ENCODE data around the gene WIPI1. TPM values are rescaled to one million over a fixed set of nuclear protein-coding genes. Genes with fewer than 3 reads are reported as not detected.
A peak's percentile ranks its signal among the peaks of the same experiment; 100 is the strongest.

WIPI1 gene
- total RNA-seq, 1 donor, result 190 TPM

GRCh38 chr17:68422821-68423220 is 34.5 kb downstream of the WIPI1 start:
- peaks cover 5% of the 10 kb centered on the region for H4K20me1 ChIP-seq (ENCODE audit: insufficient read depth, low read length)
- peaks cover 67% of the 10 kb centered on the region for H3K36me3 ChIP-seq (ENCODE audit: insufficient read depth, low read length)
- no peak overlapping the region for H2AFZ ChIP-seq (ENCODE audit: low read length)
- no peak overlapping the region for H3K27ac ChIP-seq (ENCODE audit: low read depth, low read length)
- TF ChIP-seq, protein P1, sequence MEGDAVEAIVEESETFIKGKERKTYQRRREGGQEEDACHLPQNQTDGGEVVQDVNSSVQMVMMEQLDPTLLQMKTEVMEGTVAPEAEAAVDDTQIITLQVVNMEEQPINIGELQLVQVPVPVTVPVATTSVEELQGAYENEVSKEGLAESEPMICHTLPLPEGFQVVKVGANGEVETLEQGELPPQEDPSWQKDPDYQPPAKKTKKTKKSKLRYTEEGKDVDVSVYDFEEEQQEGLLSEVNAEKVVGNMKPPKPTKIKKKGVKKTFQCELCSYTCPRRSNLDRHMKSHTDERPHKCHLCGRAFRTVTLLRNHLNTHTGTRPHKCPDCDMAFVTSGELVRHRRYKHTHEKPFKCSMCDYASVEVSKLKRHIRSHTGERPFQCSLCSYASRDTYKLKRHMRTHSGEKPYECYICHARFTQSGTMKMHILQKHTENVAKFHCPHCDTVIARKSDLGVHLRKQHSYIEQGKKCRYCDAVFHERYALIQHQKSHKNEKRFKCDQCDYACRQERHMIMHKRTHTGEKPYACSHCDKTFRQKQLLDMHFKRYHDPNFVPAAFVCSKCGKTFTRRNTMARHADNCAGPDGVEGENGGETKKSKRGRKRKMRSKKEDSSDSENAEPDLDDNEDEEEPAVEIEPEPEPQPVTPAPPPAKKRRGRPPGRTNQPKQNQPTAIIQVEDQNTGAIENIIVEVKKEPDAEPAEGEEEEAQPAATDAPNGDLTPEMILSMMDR (IDR thresholded peaks at IDR 0.05; ENCODE audit: extremely low read depth, low read depth, low read length), result no peak
- H3K9me3 ChIP-seq (ENCODE audit: low read depth, low read length), result no peaks in the 10 kb centered on the region
- no peaks in the 10 kb centered on the region for H3K79me2 ChIP-seq (ENCODE audit: insufficient read depth, low read length)
- DNase-seq (ENCODE audit: insufficient read length, low spot score, missing footprints), result peak; percentile 38
- no peaks in the 10 kb centered on the region for H3K4me1 ChIP-seq (ENCODE audit: insufficient read depth, low read length)
- no peak overlapping the region for H3K4me3 ChIP-seq (ENCODE audit: insufficient read depth, low read length)
- H3K4me2 ChIP-seq (ENCODE audit: insufficient read depth, low read length), result no peak overlapping the region
- H3K27me3 ChIP-seq (ENCODE audit: insufficient read depth, low read length), result no peaks in the 10 kb centered on the region

DNA sequence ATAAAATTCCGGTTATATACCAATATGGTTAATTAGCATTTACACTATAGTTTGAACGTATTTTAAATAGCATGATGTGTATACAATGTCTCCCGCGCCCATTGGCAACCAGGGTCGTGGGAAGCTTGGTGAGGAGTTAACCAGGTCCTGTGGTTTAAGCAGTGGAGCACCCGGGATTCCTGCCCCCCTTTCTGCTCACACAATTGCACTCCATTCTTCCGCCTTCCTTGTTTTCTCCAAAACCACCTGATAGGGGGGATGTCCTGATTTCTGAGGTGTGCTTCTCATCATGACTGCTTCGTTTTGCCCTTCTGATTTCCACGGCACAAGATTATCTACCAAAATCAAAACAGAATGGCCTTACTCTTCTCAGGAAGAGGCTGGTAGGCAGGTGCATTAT is 35.8 kb downstream of the WIPI1 start:
- Histone ChIP-seq H3K9me3 (ENCODE audit: low read depth, low read length) (no peaks in the 10 kb centered on the region), H3K27me3 (ENCODE audit: insufficient read depth, low read length) (no peaks in the 10 kb centered on the region), H4K20me1 (ENCODE audit: insufficient read depth, low read length) (peaks cover 5% of the 10 kb centered on the region), H2AFZ (ENCODE audit: low read length) (no peak overlapping the region), H3K27ac (ENCODE audit: low read depth, low read length) (no peak overlapping the region), H3K79me2 (ENCODE audit: insufficient read depth, low read length) (no peaks in the 10 kb centered on the region), H3K4me2 (ENCODE audit: insufficient read depth, low read length) (no peak overlapping the region), H3K4me3 (ENCODE audit: insufficient read depth, low read length) (no peak overlapping the region), H3K36me3 (ENCODE audit: insufficient read depth, low read length) (peaks cover 57% of the 10 kb centered on the region), H3K4me1 (ENCODE audit: insufficient read depth, low read length) (no peaks in the 10 kb centered on the region)
- no peak for DNase-seq (ENCODE audit: insufficient read length, low spot score, missing footprints)
- TF ChIP-seq, protein P1 (IDR thresholded peaks at IDR 0.05; ENCODE audit: extremely low read depth, low read depth, low read length), result no peak

DNA sequence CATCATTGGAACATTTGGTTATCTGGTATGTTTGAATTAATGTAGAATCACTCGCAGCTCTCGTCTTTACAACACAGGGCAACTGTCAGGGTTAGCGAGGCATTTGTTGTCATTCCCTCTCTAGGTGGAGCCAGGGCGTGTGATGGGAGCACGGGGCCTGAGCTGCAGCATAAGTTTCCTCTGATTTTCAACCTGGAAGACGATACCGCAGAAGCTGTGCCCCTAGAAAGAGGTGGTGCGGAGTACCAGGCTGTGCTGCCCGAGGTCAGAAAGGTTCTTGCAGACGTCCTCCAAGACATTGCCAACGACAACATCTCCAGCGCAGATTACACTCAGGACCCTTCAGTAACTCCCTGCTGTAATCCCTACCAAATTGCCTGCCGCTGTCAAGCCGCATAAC is 37.2 kb downstream of the WIPI1 start:
- no peak overlapping the region for H3K27ac ChIP-seq (ENCODE audit: low read depth, low read length)
- H3K9me3 ChIP-seq (ENCODE audit: low read depth, low read length), result no peaks in the 10 kb centered on the region
- H3K36me3 ChIP-seq (ENCODE audit: insufficient read depth, low read length), result peaks cover 45% of the 10 kb centered on the region
- H2AFZ ChIP-seq (ENCODE audit: low read length), result no peak overlapping the region
- DNase-seq (ENCODE audit: insufficient read length, low spot score, missing footprints), result no peak
- H4K20me1 ChIP-seq (ENCODE audit: insufficient read depth, low read length), result peaks cover 5% of the 10 kb centered on the region
- no peaks in the 10 kb centered on the region for H3K4me1 ChIP-seq (ENCODE audit: insufficient read depth, low read length)
- TF ChIP-seq, protein P1 (IDR thresholded peaks at IDR 0.05; ENCODE audit: extremely low read depth, low read depth, low read length), result no peak
- H3K79me2 ChIP-seq (ENCODE audit: insufficient read depth, low read length), result no peaks in the 10 kb centered on the region
- H3K4me2 ChIP-seq (ENCODE audit: insufficient read depth, low read length), result no peak overlapping the region
- no peaks in the 10 kb centered on the region for H3K27me3 ChIP-seq (ENCODE audit: insufficient read depth, low read length)
- no peak overlapping the region for H3K4me3 ChIP-seq (ENCODE audit: insufficient read depth, low read length)

DNA sequence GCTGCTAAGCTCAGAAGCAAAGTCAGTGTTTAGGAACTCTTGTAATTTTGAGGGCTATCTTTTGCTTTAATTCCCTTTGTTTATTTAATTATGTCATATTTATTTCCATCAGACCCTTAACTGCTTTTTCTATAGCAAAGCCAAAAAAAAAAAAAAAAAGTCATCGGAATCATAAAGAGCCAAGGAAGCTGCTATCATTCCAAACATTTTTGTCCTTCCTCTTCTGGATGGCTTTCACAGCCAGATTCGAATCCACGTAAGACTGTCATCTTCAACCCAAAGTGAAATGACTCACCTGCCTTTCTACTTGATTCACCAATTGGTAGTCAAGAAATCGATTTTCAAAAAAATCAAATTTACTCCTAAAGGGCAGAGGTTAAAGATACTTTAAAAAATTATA is 38.4 kb downstream of the WIPI1 start:
- no peaks in the 10 kb centered on the region for H3K4me1 ChIP-seq (ENCODE audit: insufficient read depth, low read length)
- H3K9me3 ChIP-seq (ENCODE audit: low read depth, low read length), result no peaks in the 10 kb centered on the region
- H3K4me3 ChIP-seq (ENCODE audit: insufficient read depth, low read length), result no peak overlapping the region
- TF ChIP-seq, protein P1 (IDR thresholded peaks at IDR 0.05; ENCODE audit: extremely low read depth, low read depth, low read length), result no peak
- H4K20me1 ChIP-seq (ENCODE audit: insufficient read depth, low read length), result peaks cover 5% of the 10 kb centered on the region
- peaks cover 38% of the 10 kb centered on the region for H3K36me3 ChIP-seq (ENCODE audit: insufficient read depth, low read length)
- no peak overlapping the region for H3K27ac ChIP-seq (ENCODE audit: low read depth, low read length)
- no peaks in the 10 kb centered on the region for H3K79me2 ChIP-seq (ENCODE audit: insufficient read depth, low read length)
- no peaks in the 10 kb centered on the region for H3K27me3 ChIP-seq (ENCODE audit: insufficient read depth, low read length)
- no peak overlapping the region for H2AFZ ChIP-seq (ENCODE audit: low read length)
- no peak for DNase-seq (ENCODE audit: insufficient read length, low spot score, missing footprints)
- no peak overlapping the region for H3K4me2 ChIP-seq (ENCODE audit: insufficient read depth, low read length)
